GM10248 (cell line): ENCODE results near the gene ZMIZ2.
A peak's percentile ranks its signal among the peaks of the same experiment; 100 is the strongest.

Source experiments
- CTCF ChIA-PET: fragments of 300-600 bp; sonication (Branson Sonifier 250); formaldehyde crosslinking; extraction: SDS; loops from one replicate; lab custom pipeline; 2021; ENCODE audit warnings: antibody characterized with exemption; lab: Yijun Ruan, JAX
- POLR2A ChIA-PET: fragments of 350-650 bp; sonication (Branson Sonifier 250); formaldehyde crosslinking; extraction: SDS; loops from one replicate; lab custom pipeline; 2020; ENCODE audit warnings: antibody characterized with exemption; lab: Yijun Ruan, JAX
- DNase-seq: peaks from one replicate; pipeline ENCODE4 v3.0.0; 2012; ENCODE audit errors: extremely low spot score
- CTCF ChIP-seq: IDR thresholded peaks from 2 replicates; pipeline ENCODE4 v1.5.1; 2012; ENCODE audit warnings: mild to moderate bottlenecking, low read depth; ENCODE audit errors: extremely low read depth, missing control alignments, control extremely low read depth

ZMIZ2 gene

GRCh38 chr7:44749992-44750391 is 1.3 kb downstream of the ZMIZ2 start:
- CTCF ChIA-PET, result interaction anchor here (0.7 to 1.4 kb wide), 8 partner anchors 14 to 912 kb away, joined by 3 to 4 read pairs (median 3); partner anchors contain the start of gene H2AZ2
- POLR2A ChIA-PET, result interaction anchor here (0.6 to 1.7 kb wide), 4 partner anchors 18 to 152 kb away, joined by 3 to 4 read pairs (median 3); no protein-coding TSS in a partner anchor
- TF ChIP-seq CTCF, result no peak
- DNase-seq, result no peak

- POLR2A ChIA-PET, result interaction anchor here (1.0 to 1.7 kb wide), 3 partner anchors 47 to 130 kb away, joined by 3 to 4 read pairs (median 3); partner anchors contain the start of gene PPIA
- DNase-seq, result no peak
- CTCF ChIA-PET, result interaction anchor here (0.7 to 1.5 kb wide), 8 partner anchors 8 to 912 kb away, joined by 3 to 4 read pairs (median 4); no protein-coding TSS in a partner anchor
- TF ChIP-seq CTCF, result no peak
Measured at GRCh38 chr7:44750424-44750823, 1.8 kb downstream of the ZMIZ2 start.

- no peak for TF ChIP-seq CTCF
- ChIA-PET POLR2A (interaction anchor here (0.9 to 1.7 kb wide), 5 partner anchors 16 to 130 kb away, joined by 3 to 4 read pairs (median 3); partner anchors contain the start of gene PPIA), CTCF (interaction anchor here (1.0 to 1.5 kb wide), 4 partner anchors 9 to 166 kb away, joined by 3 to 4 read pairs (median 4); no protein-coding TSS in a partner anchor)
- peak; percentile 81 for DNase-seq
Measured at GRCh38 chr7:44750921-44751571, 2.4 kb downstream of the ZMIZ2 start.

- ChIA-PET POLR2A (no interaction called here), CTCF (interaction anchor here (2.1 kb wide), 1 partner anchor 14 kb away, joined by 7 read pairs; no protein-coding TSS in a partner anchor)
- DNase-seq, result no peak
- TF ChIP-seq CTCF, result no peak
Measured at GRCh38 chr7:44752822-44753221, 4.2 kb downstream of the ZMIZ2 start.

- CTCF ChIA-PET, result no interaction called here
- DNase-seq, result no peak
- POLR2A ChIA-PET, result no interaction called here
- TF ChIP-seq CTCF, result no peak
Measured at GRCh38 chr7:44754802-44755697, 6.4 kb downstream of the ZMIZ2 start.
